DOHH2 (cell line): ENCODE results near the gene ZNF320.

Experiments used
- EZH2phosphoT487 ChIP-seq: fragments of 200-600 bp; sonication (generic); IDR thresholded peaks from 2 replicates; pipeline ENCODE4 v1.6.1; 2017; ENCODE audit warnings: borderline replicate concordance, mild to moderate bottlenecking, antibody characterized with exemption, low read length, moderate library complexity, mixed read lengths
- TF ChIP-seq, protein P1 (sequence below): fragments of 200-600 bp; sonication (generic); IDR thresholded peaks from one replicate; pipeline ENCODE4 v1.5.1; 2014; ENCODE audit warnings: antibody characterized with exemption, mild to moderate bottlenecking, low read depth, low read length; ENCODE audit not compliant: poor library complexity, severe bottlenecking

DNA sequence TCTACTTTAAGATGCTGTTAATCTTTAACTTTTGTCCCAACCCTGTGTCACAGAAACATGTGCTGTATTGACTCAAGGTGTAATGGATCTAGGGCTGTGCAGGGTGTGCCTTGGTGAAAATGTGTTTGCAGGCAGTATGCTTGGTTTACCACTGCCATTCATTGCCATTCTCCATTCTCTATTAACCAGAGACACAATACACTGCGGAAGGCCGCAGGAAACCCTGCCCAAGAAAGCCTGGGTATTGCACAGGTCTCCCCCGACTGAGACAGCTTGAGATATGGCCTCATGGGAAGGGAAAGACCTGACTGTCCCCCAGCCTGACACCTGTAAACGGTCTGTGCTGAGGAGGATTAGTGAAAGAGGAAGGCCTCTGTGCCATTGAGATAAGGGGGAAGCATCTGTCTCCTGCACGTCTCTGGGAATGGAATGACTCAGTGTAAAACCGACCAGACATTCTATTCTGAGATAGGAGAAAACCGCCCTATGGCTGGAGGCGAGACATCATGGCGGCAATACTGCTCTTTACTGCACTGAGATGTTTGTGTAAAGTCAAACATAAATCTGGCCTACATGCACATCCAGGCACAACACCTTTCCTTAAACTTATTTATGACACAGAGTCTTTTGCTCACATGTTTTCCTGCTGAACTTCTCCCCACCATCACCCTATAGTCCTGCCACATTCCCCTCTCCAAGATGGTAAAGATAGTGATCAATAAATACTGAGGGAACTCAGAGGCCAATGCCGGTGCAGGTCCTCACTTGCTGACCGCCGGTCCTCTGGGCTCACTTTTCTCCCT, 38.9 kb upstream of the ZNF320 start:
- TF ChIP-seq, protein P1, sequence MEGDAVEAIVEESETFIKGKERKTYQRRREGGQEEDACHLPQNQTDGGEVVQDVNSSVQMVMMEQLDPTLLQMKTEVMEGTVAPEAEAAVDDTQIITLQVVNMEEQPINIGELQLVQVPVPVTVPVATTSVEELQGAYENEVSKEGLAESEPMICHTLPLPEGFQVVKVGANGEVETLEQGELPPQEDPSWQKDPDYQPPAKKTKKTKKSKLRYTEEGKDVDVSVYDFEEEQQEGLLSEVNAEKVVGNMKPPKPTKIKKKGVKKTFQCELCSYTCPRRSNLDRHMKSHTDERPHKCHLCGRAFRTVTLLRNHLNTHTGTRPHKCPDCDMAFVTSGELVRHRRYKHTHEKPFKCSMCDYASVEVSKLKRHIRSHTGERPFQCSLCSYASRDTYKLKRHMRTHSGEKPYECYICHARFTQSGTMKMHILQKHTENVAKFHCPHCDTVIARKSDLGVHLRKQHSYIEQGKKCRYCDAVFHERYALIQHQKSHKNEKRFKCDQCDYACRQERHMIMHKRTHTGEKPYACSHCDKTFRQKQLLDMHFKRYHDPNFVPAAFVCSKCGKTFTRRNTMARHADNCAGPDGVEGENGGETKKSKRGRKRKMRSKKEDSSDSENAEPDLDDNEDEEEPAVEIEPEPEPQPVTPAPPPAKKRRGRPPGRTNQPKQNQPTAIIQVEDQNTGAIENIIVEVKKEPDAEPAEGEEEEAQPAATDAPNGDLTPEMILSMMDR, result no peak
- no peak for TF ChIP-seq EZH2phosphoT487
